Mesodermal cell (in vitro differentiated cells): ENCODE results near the gene MAD1L1.

Experiments
- H3K27ac ChIP-seq: 2 replicates; pipeline ENCODE4 v1.7.0; 2013; ENCODE audit warnings: mild to moderate bottlenecking, low read depth, low read length, moderate library complexity; ENCODE audit not compliant: severe bottlenecking
- H3K36me3 ChIP-seq: 2 replicates; pipeline ENCODE4 v1.7.1; 2013; ENCODE audit warnings: mild to moderate bottlenecking, low read length, moderate library complexity; ENCODE audit not compliant: control insufficient read depth, insufficient read depth
- H3K4me1 ChIP-seq: one replicate; pipeline ENCODE4 v1.7.1; 2013; ENCODE audit warnings: mild to moderate bottlenecking, low read length; ENCODE audit not compliant: insufficient read depth, control insufficient read depth, poor library complexity, severe bottlenecking
- H3K4me3 ChIP-seq: 2 replicates; pipeline ENCODE4 v1.7.0; 2013; ENCODE audit warnings: low read length, control low read depth, mild to moderate bottlenecking; ENCODE audit not compliant: insufficient read depth, poor library complexity, severe bottlenecking; ENCODE audit errors: extremely low read depth
- H3K9me3 ChIP-seq: 2 replicates; pipeline ENCODE4 v1.7.1; 2013; ENCODE audit warnings: mild to moderate bottlenecking, low read length, moderate library complexity; ENCODE audit not compliant: control insufficient read depth
- WGBS, 2 experiments: methylation state at CpG; one replicate each; pipeline ENCODE4 v1.1.5; 2013; ENCODE audit warnings: missing lambda C conversion rate in 2 of 2; ENCODE audit not compliant: insufficient coverage in 2 of 2; 5-methylcytosine and 5-hydroxymethylcytosine counted together

The MAD1L1 gene

DNA sequence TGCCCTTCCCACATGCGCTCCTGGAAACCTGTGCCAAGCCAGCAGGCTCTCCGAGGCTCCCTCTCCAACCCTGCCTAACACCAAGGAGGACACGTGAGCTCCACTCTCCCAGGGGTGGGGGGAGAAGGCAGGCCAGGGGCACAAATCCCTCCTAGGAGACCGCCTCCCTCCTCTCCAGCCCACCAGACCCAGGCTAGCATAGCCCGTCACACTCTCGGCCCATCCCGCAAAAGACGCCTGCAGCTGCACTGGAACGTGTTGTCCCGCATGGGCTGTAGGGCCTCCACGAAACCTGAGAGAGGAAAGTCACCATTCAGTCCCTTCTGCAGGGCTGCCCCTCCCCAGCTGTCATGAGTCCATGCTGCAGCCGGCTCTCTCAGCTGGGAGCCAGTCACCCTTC lies 126.3 kb downstream of the MAD1L1 start:
- H3K9me3 ChIP-seq: no peaks in the 10 kb centered on the region
- peak overlapping the region; percentile 16 for H3K27ac ChIP-seq
- WGBS, 2 experiments: 90% methylated on average over 8 to 11 of the region's 12 CpGs
- peaks cover 58% of the 10 kb centered on the region for H3K4me1 ChIP-seq
- no peaks in the 10 kb centered on the region for H3K36me3 ChIP-seq
- H3K4me3 ChIP-seq: no peak overlapping the region

DNA sequence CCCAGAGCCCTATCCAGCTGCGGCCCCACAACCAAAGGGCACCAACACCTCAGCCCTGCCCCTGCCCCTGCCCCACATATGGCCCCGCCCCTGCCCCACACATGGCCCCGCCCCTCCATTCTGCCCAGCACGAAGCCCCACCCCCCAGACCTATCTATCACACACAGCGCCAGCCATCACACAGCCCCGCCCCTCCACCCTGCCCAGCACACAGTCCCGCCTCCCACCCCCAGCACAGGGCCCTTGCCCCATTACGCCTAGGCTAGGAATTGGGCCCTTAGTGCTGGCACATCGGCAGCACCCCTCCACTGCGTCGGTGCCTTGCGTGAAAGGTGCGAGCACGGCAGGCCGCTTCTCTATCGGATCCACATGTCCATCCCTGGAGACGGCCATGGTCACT lies 126.8 kb downstream of the MAD1L1 start:
- H3K9me3 ChIP-seq: no peaks in the 10 kb centered on the region
- H3K4me3 ChIP-seq: no peak overlapping the region
- H3K4me1 ChIP-seq: peaks cover 53% of the 10 kb centered on the region
- WGBS, 2 experiments: 94% methylated on average over 11 to 12 of the region's 17 CpGs
- H3K36me3 ChIP-seq: no peaks in the 10 kb centered on the region
- H3K27ac ChIP-seq: no peak overlapping the region

DNA sequence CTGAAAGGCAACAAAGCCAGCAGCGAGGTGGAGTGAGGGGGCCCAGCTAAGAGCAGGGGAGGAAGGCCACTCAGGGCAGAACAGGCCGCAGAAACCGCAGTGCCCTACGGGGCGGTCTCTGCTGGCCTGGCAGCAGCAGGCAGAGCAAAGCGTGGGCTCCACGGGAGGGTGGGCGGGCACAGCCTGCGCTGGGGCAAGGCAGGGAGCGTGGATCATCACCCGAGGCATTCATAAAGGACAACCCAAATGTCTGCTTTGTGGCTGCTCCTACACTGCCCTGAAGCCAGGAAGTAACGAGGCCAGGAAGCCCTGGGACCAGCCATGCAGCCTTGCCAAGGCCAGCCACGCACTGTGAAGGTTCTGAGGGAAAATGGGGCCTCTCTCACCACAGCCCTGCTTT lies 127.5 kb downstream of the MAD1L1 start:
- no peak overlapping the region for H3K4me3 ChIP-seq
- 92 to 95% methylated on average over 12 to 13 of the region's 13 CpGs for WGBS, 2 experiments
- no peaks in the 10 kb centered on the region for H3K36me3 ChIP-seq
- H3K27ac ChIP-seq: peak overlapping the region; percentile 62
- H3K9me3 ChIP-seq: no peaks in the 10 kb centered on the region
- peaks cover 46% of the 10 kb centered on the region for H3K4me1 ChIP-seq

DNA sequence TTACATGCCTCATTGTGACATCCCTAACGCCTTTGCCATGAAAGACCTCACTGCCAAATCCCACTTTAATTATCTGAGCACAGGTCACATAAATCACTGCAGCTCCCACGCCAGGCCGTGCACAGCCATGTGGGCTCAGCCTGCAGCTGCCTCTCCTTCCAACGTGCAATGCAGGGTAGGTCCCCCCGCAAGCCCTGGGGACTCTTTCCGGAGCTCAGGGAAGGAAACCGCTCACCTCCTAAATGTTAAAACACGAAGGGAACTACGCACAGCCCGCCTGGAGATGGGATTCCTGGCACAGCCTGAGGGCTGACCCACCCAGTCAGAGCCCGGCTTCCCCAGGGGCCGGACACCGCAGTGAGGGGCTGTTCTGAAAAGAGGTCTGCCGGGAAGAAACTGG lies 128.0 kb downstream of the MAD1L1 start:
- Histone ChIP-seq H3K36me3 (no peaks in the 10 kb centered on the region), H3K27ac (peak overlapping the region; percentile 62), H3K9me3 (no peaks in the 10 kb centered on the region), H3K4me3 (no peak overlapping the region), H3K4me1 (peaks cover 43% of the 10 kb centered on the region)
- WGBS, 2 experiments: 86 to 93% methylated on average over 13 to 14 of the region's 14 CpGs

DNA sequence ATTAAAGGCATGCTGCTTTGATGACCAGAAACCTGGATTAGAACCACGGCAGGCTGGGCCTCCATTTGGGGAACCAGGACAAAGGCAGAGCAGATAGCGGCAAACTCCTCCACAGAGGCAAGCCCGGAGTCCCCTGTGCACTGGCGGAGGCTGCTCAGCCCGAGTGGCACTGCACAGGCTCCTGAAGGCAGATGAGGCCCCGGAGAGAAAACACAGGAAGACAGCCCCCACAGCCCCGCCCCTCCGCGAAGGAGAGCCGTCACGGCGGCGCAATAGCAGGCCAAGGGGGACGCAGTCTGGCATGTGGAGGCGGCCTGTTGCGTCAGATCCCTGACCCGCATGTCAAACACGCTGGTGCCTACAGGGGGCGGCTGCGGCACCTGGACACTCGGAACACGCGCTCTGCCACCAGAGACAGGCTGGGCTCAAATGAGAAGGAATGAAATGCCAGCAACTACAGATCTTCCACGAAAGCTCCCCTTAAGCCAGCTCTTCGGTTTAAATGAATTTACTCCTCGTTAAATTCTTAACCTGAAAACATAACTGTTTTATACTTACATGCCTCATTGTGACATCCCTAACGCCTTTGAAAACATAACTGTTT lies 128.5 kb downstream of the MAD1L1 start:
- peaks cover 41% of the 10 kb centered on the region for H3K4me1 ChIP-seq
- H3K27ac ChIP-seq: peak overlapping the region; percentile 62
- no peaks in the 10 kb centered on the region for H3K9me3 ChIP-seq
- WGBS, 2 experiments: 60 to 64% methylated on average over 27 of the region's 27 CpGs
- no peak overlapping the region for H3K4me3 ChIP-seq
- H3K36me3 ChIP-seq: peaks cover under 1% of the 10 kb centered on the region

DNA sequence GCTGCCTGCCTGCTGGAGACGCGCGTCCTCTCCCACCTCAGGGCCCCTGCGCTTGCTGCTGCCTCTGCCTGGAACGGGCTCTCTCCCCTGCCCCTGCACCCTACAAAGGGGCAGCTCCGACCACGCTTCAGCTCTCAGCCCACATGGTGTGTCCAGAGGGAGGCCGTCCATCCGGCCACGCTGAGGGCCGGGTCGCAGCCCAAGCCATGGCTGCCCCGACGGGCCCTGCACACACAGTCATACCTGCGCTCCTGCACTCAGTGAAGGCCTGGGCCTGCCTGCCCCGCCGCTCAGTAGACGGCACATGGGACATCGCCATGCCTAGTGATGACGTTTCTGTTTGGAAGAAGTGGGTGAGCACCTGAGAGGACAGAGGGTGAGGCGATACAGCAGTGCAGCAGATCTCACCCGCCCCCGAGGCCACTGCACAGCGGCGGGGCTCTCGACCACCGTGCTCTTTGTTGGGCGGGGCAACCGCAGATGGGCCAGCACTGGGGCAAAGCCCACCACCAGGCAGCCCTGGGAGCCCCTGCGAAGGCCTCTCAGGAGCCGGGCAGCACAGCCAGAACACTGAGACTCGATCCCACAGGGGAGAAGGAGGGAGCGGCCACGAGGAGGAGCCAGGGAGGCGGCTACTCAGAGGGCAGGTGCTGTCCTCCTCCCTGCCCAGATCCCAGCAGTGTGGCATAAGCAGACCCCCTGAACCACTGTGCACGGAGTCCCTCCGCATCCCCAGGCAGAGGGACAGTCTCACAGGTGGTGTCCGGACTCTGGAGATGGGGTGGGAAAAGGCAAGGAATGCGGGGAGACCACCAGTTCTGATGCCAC lies 129.5 kb downstream of the MAD1L1 start:
- Histone ChIP-seq H3K4me1 (peaks cover 33% of the 10 kb centered on the region), H3K9me3 (no peaks in the 10 kb centered on the region), H3K4me3 (no peak overlapping the region), H3K36me3 (peaks cover 5% of the 10 kb centered on the region), H3K27ac (no peak overlapping the region)
- 93 to 95% methylated on average over 35 to 36 of the region's 39 CpGs for WGBS, 2 experiments

DNA sequence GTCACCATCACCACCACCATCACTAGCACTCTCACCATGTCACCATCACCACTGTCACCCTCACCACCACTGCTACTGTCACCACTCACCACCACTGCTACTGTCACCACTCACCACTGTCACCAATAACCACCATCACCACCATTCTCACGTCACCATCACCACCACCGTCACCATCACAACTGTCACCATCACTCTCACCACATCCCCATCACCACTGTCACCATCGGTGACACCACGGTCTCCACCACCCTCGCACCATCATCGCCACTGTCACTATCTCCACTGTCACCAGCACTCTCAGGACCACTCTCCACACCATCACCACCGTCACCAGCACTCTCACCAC lies 130.4 kb downstream of the MAD1L1 start:
- Histone ChIP-seq H3K27ac (no peak overlapping the region), H3K36me3 (peaks cover 5% of the 10 kb centered on the region), H3K9me3 (no peaks in the 10 kb centered on the region), H3K4me3 (no peak overlapping the region), H3K4me1 (peaks cover 24% of the 10 kb centered on the region)
- WGBS, 2 experiments: 93 to 98% methylated on average over 6 to 7 of the region's 7 CpGs

DNA sequence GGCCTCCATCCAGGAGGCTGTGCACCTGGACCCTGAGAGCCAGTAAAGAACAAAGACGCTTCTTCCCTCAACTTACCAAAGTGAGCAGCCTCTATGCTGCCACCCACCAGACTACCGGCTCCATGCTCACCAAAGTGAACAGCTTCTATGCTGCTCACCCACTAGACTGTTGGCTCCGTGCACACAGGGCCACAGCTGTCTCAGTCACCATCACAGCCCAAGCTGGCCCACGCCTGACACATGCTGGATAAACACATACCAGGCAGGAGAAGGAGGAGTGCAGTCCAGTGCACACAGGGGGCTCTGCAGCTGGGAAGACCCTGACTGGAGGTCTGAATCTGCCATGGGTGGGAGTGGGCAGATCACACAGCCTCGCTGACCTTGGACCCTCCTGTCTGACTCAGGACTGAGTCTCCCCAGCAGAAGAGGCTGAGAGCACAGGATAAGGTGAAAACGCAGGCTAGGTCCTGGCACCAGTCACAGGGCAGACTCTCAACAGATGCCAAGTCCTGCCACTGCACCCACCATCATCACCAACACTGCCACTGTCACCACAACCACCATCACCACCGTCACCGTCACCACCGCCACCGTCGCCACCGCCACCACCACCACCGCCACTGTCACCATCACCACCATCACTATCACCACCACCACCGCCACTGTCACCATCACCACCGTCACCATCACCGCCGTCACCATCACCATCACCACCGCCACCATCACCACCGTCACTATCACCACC lies 130.9 kb downstream of the MAD1L1 start:
- Histone ChIP-seq H3K4me1 (peaks cover 19% of the 10 kb centered on the region), H3K27ac (no peak overlapping the region), H3K36me3 (peaks cover 5% of the 10 kb centered on the region), H3K4me3 (no peak overlapping the region), H3K9me3 (no peaks in the 10 kb centered on the region)
- 94 to 95% methylated on average over 12 to 13 of the region's 19 CpGs for WGBS, 2 experiments

DNA sequence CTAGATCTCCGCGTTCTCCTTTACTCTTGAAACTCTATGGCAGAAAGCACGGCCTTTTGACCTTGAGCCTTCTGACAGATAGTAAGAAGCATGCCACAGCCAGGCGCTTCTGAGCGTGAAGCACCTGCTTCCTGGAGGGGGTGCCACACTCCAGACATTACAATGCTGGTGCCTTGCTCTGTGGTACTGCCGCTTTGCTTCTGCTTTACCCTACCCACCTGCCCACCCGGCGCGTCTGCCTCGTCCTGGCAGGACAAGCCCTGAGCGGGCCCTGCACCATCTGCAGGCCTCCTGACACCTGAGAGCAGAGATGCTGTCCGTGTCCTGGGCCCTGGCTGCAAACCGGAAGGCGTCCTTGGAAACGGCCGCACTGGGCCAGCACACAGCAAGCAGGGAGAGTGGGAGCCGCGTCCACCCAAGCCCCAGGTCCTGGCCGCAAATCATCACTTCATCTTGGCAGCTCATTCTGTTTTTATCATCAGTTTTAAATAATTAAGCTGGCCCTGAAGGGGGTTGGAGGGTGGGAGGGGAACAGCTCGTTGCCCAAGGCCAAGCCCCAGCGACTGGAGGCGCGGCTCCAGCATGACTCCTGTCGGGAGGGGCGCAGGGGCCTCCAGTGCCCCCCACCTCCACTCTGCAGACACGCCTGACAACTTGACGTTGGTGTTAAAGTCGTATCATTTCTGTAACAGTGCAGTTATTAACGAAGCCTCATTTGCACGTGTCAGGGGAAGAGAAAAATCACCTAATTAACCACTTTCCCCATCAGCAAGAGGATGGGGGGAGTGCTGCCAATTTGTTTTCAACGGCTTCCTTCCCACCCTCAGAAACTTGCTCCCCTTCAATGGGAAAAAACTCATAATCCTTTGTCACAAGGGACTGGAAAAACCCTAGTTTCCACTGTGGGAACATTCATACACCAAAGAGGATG lies 132.2 kb downstream of the MAD1L1 start:
- WGBS, 2 experiments: 86 to 90% methylated on average over 20 to 21 of the region's 31 CpGs
- H3K27ac ChIP-seq: no peak overlapping the region
- peaks cover 13% of the 10 kb centered on the region for H3K4me1 ChIP-seq
- no peaks in the 10 kb centered on the region for H3K9me3 ChIP-seq
- H3K4me3 ChIP-seq: no peak overlapping the region
- H3K36me3 ChIP-seq: peaks cover 5% of the 10 kb centered on the region
